K562 (cell line): Measurements from ENCODE around the gene MRPS5.

Source experiments
- POLR2A ChIP-seq: fragments of 450-650 bp; conservative IDR thresholded peaks from 2 replicates; pipeline ENCODE4 v1.6.1; 2016
- RUNX1 ChIP-seq: sonication (generic); IDR thresholded peaks from 2 replicates; pipeline ENCODE4 v1.6.1; 2016; ENCODE audit warnings: antibody characterized with exemption, low read depth
- TAF7 ChIP-seq: fragments of 450-650 bp; IDR thresholded peaks from 2 replicates; pipeline ENCODE4 v1.6.1; 2016; ENCODE audit warnings: missing genetic modification characterization, missing compliant biosample characterization
- TEAD4 ChIP-seq, 2 experiments: sonication (generic) in 1 of 2; formaldehyde crosslinking in 1 of 2; IDR thresholded peaks; 2 replicates each; pipeline versions ENCODE4 v1.6.1 to v1.8.0; 2012 to 2022; ENCODE audit warnings: borderline replicate concordance in 1 of 2, inconsistent platforms in 1 of 2, low read length in 1 of 2, mild to moderate bottlenecking in 1 of 2, missing genetic modification reagents in 1 of 2
- ZNF354B ChIP-seq: fragments of 250-450 bp; sonication (Bioruptor Pico); IDR thresholded peaks from 2 replicates; pipeline ENCODE4 v1.4.0; 2020
- ZZZ3 ChIP-seq: fragments of 450-650 bp; IDR thresholded peaks from 2 replicates; pipeline ENCODE4 v1.6.1; 2016; ENCODE audit warnings: antibody characterized with exemption, mild to moderate bottlenecking, moderate library complexity
- TF ChIP-seq, protein P1 (sequence below): fragments of 450-650 bp; conservative IDR thresholded peaks from 2 replicates; pipeline ENCODE4 v1.6.1; 2016; ENCODE audit warnings: missing genetic modification characterization, low read depth, mild to moderate bottlenecking, missing compliant biosample characterization, moderate library complexity
- TF ChIP-seq, protein P2 (sequence below): fragments of 250-450 bp; sonication (Bioruptor Pico); IDR thresholded peaks from 2 replicates; pipeline ENCODE4 v1.9.0; 2021; ENCODE audit warnings: mild to moderate bottlenecking
- TF ChIP-seq, protein P3 (sequence below): sonication (generic); formaldehyde crosslinking; IDR thresholded peaks from 2 replicates; pipeline ENCODE4 v1.8.1; 2023; ENCODE audit warnings: mild to moderate bottlenecking, missing genetic modification reagents, moderate library complexity

DNA sequence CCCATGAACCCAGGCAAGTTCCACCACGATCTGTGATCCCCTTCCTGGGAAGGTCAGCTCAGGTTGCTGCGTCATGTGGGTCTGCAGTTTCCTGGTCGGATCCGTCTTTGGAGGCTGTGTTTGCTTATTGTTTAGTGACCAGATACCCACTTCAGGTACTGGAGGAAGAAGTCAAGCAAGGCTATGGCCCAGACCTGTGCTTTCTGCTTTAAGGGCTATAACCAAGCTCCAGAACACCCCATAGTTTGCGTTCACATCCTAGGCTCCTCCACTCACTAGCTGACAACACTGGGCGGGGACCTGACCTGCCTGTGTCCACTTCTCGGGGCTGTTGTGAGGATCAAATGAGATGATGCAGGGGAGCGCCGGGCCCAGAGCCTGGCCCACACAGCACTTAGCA lies 52.1 kb downstream of the MRPS5 start:
- TF ChIP-seq, protein P1, sequence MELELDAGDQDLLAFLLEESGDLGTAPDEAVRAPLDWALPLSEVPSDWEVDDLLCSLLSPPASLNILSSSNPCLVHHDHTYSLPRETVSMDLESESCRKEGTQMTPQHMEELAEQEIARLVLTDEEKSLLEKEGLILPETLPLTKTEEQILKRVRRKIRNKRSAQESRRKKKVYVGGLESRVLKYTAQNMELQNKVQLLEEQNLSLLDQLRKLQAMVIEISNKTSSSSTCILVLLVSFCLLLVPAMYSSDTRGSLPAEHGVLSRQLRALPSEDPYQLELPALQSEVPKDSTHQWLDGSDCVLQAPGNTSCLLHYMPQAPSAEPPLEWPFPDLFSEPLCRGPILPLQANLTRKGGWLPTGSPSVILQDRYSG, result no peak
- TF ChIP-seq RUNX1, result no peak
- TF ChIP-seq ZNF354B (CRISPR knock-in tag), result no peak
- TF ChIP-seq, protein P2, sequence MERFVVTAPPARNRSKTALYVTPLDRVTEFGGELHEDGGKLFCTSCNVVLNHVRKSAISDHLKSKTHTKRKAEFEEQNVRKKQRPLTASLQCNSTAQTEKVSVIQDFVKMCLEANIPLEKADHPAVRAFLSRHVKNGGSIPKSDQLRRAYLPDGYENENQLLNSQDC (CRISPR knock-in tag), result no peak
- no peak for TF ChIP-seq POLR2A
- TF ChIP-seq, protein P3, sequence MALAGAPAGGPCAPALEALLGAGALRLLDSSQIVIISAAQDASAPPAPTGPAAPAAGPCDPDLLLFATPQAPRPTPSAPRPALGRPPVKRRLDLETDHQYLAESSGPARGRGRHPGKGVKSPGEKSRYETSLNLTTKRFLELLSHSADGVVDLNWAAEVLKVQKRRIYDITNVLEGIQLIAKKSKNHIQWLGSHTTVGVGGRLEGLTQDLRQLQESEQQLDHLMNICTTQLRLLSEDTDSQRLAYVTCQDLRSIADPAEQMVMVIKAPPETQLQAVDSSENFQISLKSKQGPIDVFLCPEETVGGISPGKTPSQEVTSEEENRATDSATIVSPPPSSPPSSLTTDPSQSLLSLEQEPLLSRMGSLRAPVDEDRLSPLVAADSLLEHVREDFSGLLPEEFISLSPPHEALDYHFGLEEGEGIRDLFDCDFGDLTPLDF (CRISPR knock-in tag), result no peak
- no peak for TF ChIP-seq TAF7
- no peak for TF ChIP-seq TEAD4 (IDR thresholded peaks at IDR 0.05; ENCODE audit: low read length)
- TF ChIP-seq TEAD4 (CRISPR knock-in tag; IDR thresholded peaks at IDR 0.05; ENCODE audit: borderline replicate concordance), result no peak
- no peak for TF ChIP-seq ZZZ3
